A549 (cell line): Measurements from ENCODE around the gene EYA3. TPM values are rescaled to one million over a fixed set of nuclear protein-coding genes. Genes with fewer than 3 reads are reported as not detected.
A peak's percentile ranks its signal among the peaks of the same experiment; 100 is the strongest.

ENCODE experiments used
- ATAC-seq, 2 experiments: fragments of 200-7000 bp in 1 of 2; fragments of >200 bp in 1 of 2; cut with Nextera tagmentation in 1 of 2; cut with Tn5 transposase in 1 of 2; 3 replicates each; pipeline versions ENCODE4 v1.8.0 to v1.9.1; 2018 to 2020; ENCODE audit warnings: mild to moderate bottlenecking in 1 of 2, moderate library complexity in 1 of 2
- CTCF ChIA-PET: fragments of 300-600 bp; sonication (Branson Sonifier 250); formaldehyde crosslinking; extraction: SDS; loops from one replicate; lab custom pipeline; 2021; ENCODE audit warnings: antibody characterized with exemption, inconsistent platforms; lab: Yijun Ruan, JAX
- POLR2A ChIA-PET: fragments of 350-600 bp; formaldehyde crosslinking; extraction: SDS; loops from one replicate; lab custom pipeline; 2021; ENCODE audit warnings: antibody characterized with exemption, inconsistent platforms; lab: Yijun Ruan, JAX
- DNase-seq, 2 experiments: peaks; one replicate each; pipeline versions ENCODE4 v3.0.0 to v3.0.0-alpha.2; 2011 to 2016; ENCODE audit warnings: low read depth in 1 of 2, low spot score in 1 of 2
- FAIRE-seq: peaks from 2 replicates; lab custom pipeline; 2011; peaks lifted over from hg19 to GRCh38; lab: Jason Lieb, UNC
- H3K27ac ChIP-seq, 2 experiments: fragments of >200 bp; sonication (Bioruptor Twin); formaldehyde crosslinking; 3 replicates each; pipeline ENCODE4 v1.5.1; 2016 to 2017
- H3K4me1 ChIP-seq: fragments of >200 bp; sonication (Bioruptor Twin); formaldehyde crosslinking; 3 replicates; pipeline ENCODE4 v1.6.1; 2016
- H3K4me2 ChIP-seq: fragments of >200 bp; sonication (Bioruptor Twin); formaldehyde crosslinking; 3 replicates; pipeline ENCODE4 v1.6.1; 2016
- H3K4me3 ChIP-seq: fragments of >200 bp; sonication (Bioruptor Twin); formaldehyde crosslinking; 3 replicates; pipeline ENCODE4 v1.5.1; 2016
- H3K9me3 ChIP-seq: fragments of >200 bp; sonication (Bioruptor Twin); formaldehyde crosslinking; 3 replicates; pipeline ENCODE4 v1.6.1; 2016
- BCL3 ChIP-seq: fragments of >200 bp; sonication (Bioruptor Twin); formaldehyde crosslinking; IDR thresholded peaks from 3 replicates; pipeline ENCODE4 v1.6.1; 2016
- CBX8 ChIP-seq: fragments of 200-600 bp; sonication (generic); IDR thresholded peaks from 2 replicates; pipeline ENCODE4 v1.6.1; 2016
- CHD2 ChIP-seq: fragments of 150-350 bp; IDR thresholded peaks from 2 replicates; pipeline ENCODE4 v1.6.1; 2014; ENCODE audit warnings: low read length; ENCODE audit not compliant: partially characterized antibody
- EHF ChIP-seq: fragments of 250-450 bp; sonication (Bioruptor Pico); IDR thresholded peaks from 2 replicates; pipeline ENCODE4 v1.5.0; 2020; ENCODE audit warnings: mild to moderate bottlenecking
- EHMT2 ChIP-seq: fragments of 200-600 bp; sonication (generic); IDR thresholded peaks from 2 replicates; pipeline ENCODE4 v1.6.1; 2016; ENCODE audit warnings: antibody characterized with exemption, low read depth, mild to moderate bottlenecking, moderate library complexity
- ELK1 ChIP-seq: fragments of 150-350 bp; IDR thresholded peaks from 2 replicates; pipeline ENCODE4 v1.6.1; 2014; ENCODE audit warnings: low read depth, mild to moderate bottlenecking, low read length
- ESRRA ChIP-seq: fragments of 150-350 bp; IDR thresholded peaks from 2 replicates; pipeline ENCODE4 v1.6.1; 2014; ENCODE audit warnings: mild to moderate bottlenecking, low read length, borderline replicate concordance
- HDAC2 ChIP-seq: fragments of 200-600 bp; sonication (generic); IDR thresholded peaks from 2 replicates; pipeline ENCODE4 v1.6.1; 2016
- HEYL ChIP-seq: fragments of 250-450 bp; sonication (Bioruptor Pico); IDR thresholded peaks from 2 replicates; pipeline ENCODE4 v1.8.0; 2021; ENCODE audit warnings: mild to moderate bottlenecking, moderate library complexity
- KDM1A ChIP-seq: fragments of 200-600 bp; sonication (generic); IDR thresholded peaks from 2 replicates; pipeline ENCODE4 v1.6.1; 2016; ENCODE audit warnings: low read depth, mild to moderate bottlenecking
- MAFK ChIP-seq: fragments of 450-650 bp; IDR thresholded peaks from 2 replicates; pipeline ENCODE4 v1.6.1; 2014; ENCODE audit not compliant: partially characterized antibody
- POLR2AphosphoS2 ChIP-seq: conservative IDR thresholded peaks from 2 replicates; pipeline ENCODE4 v1.6.1; 2012; ENCODE audit warnings: low read length, improper control_type of control experiment, inconsistent platforms
- RCOR1 ChIP-seq: fragments of 150-350 bp; IDR thresholded peaks from 2 replicates; pipeline ENCODE4 v1.6.1; 2014; ENCODE audit warnings: antibody characterized with exemption, low read length, low read depth
- SREBF2 ChIP-seq: fragments of 450-650 bp; IDR thresholded peaks from 2 replicates; pipeline ENCODE4 v1.6.1; 2014; ENCODE audit warnings: mild to moderate bottlenecking, moderate library complexity
- TFCP2L1 ChIP-seq: fragments of 250-450 bp; sonication (Bioruptor Pico); IDR thresholded peaks from 2 replicates; pipeline ENCODE4 v1.5.0; 2021; ENCODE audit warnings: mild to moderate bottlenecking
- TP53 ChIP-seq: fragments of 250-450 bp; sonication (Bioruptor Pico); IDR thresholded peaks from 2 replicates; pipeline ENCODE4 v1.5.0; 2021; ENCODE audit warnings: mild to moderate bottlenecking, moderate library complexity
- USF2 ChIP-seq: fragments of 450-650 bp; IDR thresholded peaks from 2 replicates; pipeline ENCODE4 v1.6.1; 2014; ENCODE audit warnings: antibody characterized with exemption
- ZNF302 ChIP-seq: fragments of 250-450 bp; sonication (Bioruptor Pico); IDR thresholded peaks from 2 replicates; pipeline ENCODE4 v1.9.0; 2021; ENCODE audit warnings: inconsistent platforms, mild to moderate bottlenecking, moderate library complexity
- ZSCAN20 ChIP-seq: fragments of 250-450 bp; sonication (Bioruptor Pico); IDR thresholded peaks from 2 replicates; pipeline ENCODE4 v1.8.0; 2022; ENCODE audit warnings: mild to moderate bottlenecking, moderate library complexity
- WGBS: methylation state at CpG from one replicate; pipeline ENCODE4 v1.1.6; 2017; ENCODE audit errors: missing lambda C conversion rate; 5-methylcytosine and 5-hydroxymethylcytosine counted together
- polyA plus RNA-seq, 4 experiments: library from polyadenylated mRNA; depleted of rRNA in 3 of 4; stranded (reverse); fragments of >200 nt; fragmentation: RNase III in 1 of 4; extraction: RNeasy Plus Mini Kit Qiagen cat#74134 plus additional on column Dnase treatment in 1 of 4; gene quantifications; 2 replicates in 3 of 4; 3 replicates in 1 of 4; pipeline ENCODE4 v1.2.3, GENCODE V29; 2011 to 2017

EYA3 gene
- polyA plus RNA-seq, 2 of the 4 experiments (the other 2 are of a cell fraction): 5.7 to 9.3 TPM

- POLR2A ChIA-PET: no interaction called here
- H3K4me2 ChIP-seq: no peak overlapping the region
- DNase-seq (no peak), FAIRE-seq (no peak), ATAC-seq (no peak)
- 70% methylated on average over 2 of the region's 2 CpGs for WGBS
- peak; percentile 32 for TF ChIP-seq MAFK
- no peak for TF ChIP-seq KDM1A
- peaks cover 20% of the 10 kb centered on the region for H3K4me1 ChIP-seq
- CTCF ChIA-PET: interaction anchor here (1.4 kb wide), 1 partner anchor 10 kb away, joined by 3 read pairs; no protein-coding TSS in a partner anchor
- H3K9me3 ChIP-seq: no peaks in the 10 kb centered on the region
- H3K27ac ChIP-seq: no peak overlapping the region
- H3K4me3 ChIP-seq: no peak overlapping the region
Observed at GRCh38 chr1:28134651-28135207, 46.3 kb upstream of the EYA3 start.

GRCh38 chr1:28132171-28133167 lies 44.1 kb upstream of the EYA3 start:
- ATAC-seq: no peak

GRCh38 chr1:28130901-28131300 lies 42.5 kb upstream of the EYA3 start:
- DNase-seq: no peak
- POLR2A ChIA-PET: no interaction called here
- ATAC-seq: no peak
- no peak overlapping the region for H3K4me2 ChIP-seq
- TF ChIP-seq POLR2AphosphoS2 (no peak), CHD2 (no peak), TFCP2L1 (no peak), ESRRA (no peak), USF2 (no peak), TP53 (CRISPR knock-in tag) (no peak)
- TF ChIP-seq, all 56 proteins: peak for 0
- Histone ChIP-seq H3K4me1 (peaks cover 8% of the 10 kb centered on the region), H3K4me3 (no peak overlapping the region), H3K27ac (no peak overlapping the region), H3K9me3 (no peaks in the 10 kb centered on the region)
- CTCF ChIA-PET: no interaction called here
- FAIRE-seq: no peak
- 87% methylated on average over 6 of the region's 6 CpGs for WGBS

More at GRCh38 chr1:28132171-28133167, 44.1 kb upstream of the EYA3 start:
- H3K4me3 ChIP-seq: no peak overlapping the region
- H3K4me2 ChIP-seq: no peak overlapping the region
- peaks cover 18% of the 10 kb centered on the region for H3K4me1 ChIP-seq
- FAIRE-seq: no peak
- H3K27ac ChIP-seq: no peak overlapping the region
- no peaks in the 10 kb centered on the region for H3K9me3 ChIP-seq
- ChIA-PET CTCF (interaction anchor here (0.6 kb wide), 1 partner anchor 38 kb away, joined by 3 read pairs; no protein-coding TSS in a partner anchor), POLR2A (no interaction called here)
- WGBS: 72% methylated on average over 11 of the region's 11 CpGs
- TF ChIP-seq ZSCAN20 (no peak), ZNF302 (CRISPR knock-in tag) (no peak), SREBF2 (no peak), HEYL (no peak), BCL3 (no peak), HDAC2 (no peak), TFCP2L1 (no peak), POLR2AphosphoS2 (no peak), CBX8 (no peak), ELK1 (no peak), RCOR1 (no peak), EHF (no peak), EHMT2 (no peak)
- no peak for DNase-seq
